ENCODE results near the gene OR2AG1.
"Not testable (repeated sequence)": the region's sequence is repeated elsewhere in the genome, so short reads cannot be mapped to it uniquely, and the experiment has no call there.

The OR2AG1 gene

GRCh38 chr11:6794639-6795038 lies 11.8 kb downstream of the OR2AG1 start:
- DNase-seq (ENCODE audit: low spot score) = no peak

GRCh38 chr11:6799402-6799801 lies 16.6 kb downstream of the OR2AG1 start, which contains the start of gene OR6A2:
OR6A2 (minus strand) TSS chr11:6799689; CDS start chr11:6795708, 3,981 bp downstream.
- no peak for DNase-seq (ENCODE audit: low spot score)

GRCh38 chr11:6801075-6801474 lies 18.3 kb downstream of the OR2AG1 start:
- not testable (repeated sequence) for DNase-seq (ENCODE audit: low spot score)

GRCh38 chr11:6812390-6813005 lies 29.7 kb downstream of the OR2AG1 start:
- no peak for DNase-seq (ENCODE audit: low spot score)

GRCh38 chr11:6813656-6814055 lies 30.8 kb downstream of the OR2AG1 start:
- DNase-seq (ENCODE audit: low spot score) = no peak

- no peak for DNase-seq (ENCODE audit: low spot score)
Measured at GRCh38 chr11:6817694-6818093, 34.9 kb downstream of the OR2AG1 start.

GRCh38 chr11:6818967-6819366 lies 36.1 kb downstream of the OR2AG1 start:
- no peak for DNase-seq (ENCODE audit: low spot score)

- no peak for DNase-seq (ENCODE audit: low spot score)
Measured at GRCh38 chr11:6824136-6824823, 41.5 kb downstream of the OR2AG1 start.

GRCh38 chr11:6825231-6825744 lies 42.5 kb downstream of the OR2AG1 start:
- no peak for DNase-seq (ENCODE audit: low spot score)

GRCh38 chr11:6828103-6828502 lies 45.3 kb downstream of the OR2AG1 start:
- no peak for DNase-seq (ENCODE audit: low spot score)

- DNase-seq (ENCODE audit: low spot score) = no peak
Measured at GRCh38 chr11:6833356-6833755, 50.5 kb downstream of the OR2AG1 start.

GRCh38 chr11:6834021-6834420 lies 51.2 kb downstream of the OR2AG1 start:
- DNase-seq (ENCODE audit: low spot score) = no peak

Data from putamen (tissue), 1 donor.